Measurements from ENCODE around the gene PDHB.

PDHB gene

DNA sequence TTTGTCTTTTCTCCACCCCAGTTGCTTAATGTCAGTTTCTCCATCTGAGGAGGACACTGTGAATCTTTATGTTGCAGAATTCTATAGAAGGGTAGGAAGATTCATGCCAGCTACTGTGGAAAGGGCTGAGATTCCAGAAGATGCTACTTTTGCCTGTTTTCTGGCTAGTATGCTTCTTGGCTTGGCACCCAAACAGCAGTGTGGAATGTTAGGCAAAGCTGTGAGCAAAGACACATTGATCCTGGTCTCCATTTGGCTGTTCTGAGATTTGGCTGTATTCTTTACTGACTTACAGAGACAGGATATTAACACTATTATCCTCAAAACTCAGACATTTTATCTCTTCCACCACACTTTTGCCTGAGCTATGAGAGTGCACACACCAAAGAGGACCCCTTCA, 39.3 kb downstream of the PDHB start:
- no peak for DNase-seq

DNA sequence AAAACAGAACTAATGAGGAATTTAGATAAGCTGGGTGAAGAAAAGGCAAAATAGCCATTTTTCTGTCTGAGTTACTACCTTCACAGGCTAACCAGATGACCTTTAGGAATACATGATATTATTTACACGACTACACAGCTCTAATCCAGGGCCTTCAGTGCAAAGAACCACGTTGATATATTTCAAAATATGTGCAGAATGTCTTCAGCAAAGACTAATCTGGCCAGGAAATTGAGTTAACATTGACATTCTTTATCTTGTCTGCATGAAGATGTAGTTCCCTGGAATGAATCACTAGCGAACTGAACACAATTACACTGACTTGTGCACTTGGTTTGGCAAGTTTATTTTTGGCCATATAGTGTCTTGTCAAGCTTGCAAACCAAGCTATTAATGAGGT, 41.5 kb downstream of the PDHB start:
- no peak for DNase-seq

DNA sequence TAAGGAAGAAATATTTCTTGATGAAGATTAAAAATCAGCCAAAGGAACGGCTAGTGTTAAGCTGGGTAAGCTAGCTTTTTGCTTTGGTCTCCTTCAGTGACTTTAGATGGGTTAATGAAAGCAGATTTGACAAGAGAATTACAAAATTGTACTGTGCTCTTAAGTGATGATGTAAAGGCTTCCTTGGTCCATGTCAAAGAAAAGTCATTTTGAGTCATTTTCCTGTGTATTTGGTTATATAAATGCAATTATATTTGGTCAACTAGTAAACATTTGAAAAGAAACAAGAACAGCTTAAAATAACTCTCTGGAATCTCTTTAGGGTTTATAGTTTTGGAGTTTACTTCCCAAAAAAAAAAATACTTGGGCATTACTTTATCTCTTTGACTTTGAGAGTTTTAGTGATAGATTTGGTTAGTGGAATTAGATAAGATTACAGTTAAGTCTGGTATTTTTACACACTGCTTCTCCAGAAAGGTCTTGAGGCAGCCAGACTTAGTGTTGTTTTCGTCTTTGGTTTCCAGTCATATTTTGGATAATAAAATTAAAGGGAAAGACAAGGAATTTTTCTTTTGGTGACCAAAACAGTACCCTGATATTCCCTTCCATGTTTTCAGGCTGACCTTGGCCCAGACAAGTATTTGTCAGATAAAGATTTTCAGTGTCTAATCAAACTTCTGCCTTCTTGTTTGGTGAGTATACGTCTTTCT, 42.3 kb downstream of the PDHB start:
- DNase-seq: no peak

- DNase-seq: no peak
Observed at GRCh38 chr3:58388550-58389091, 45.0 kb downstream of the PDHB start.

- no peak for DNase-seq
Observed at GRCh38 chr3:58387650-58388546, 45.7 kb downstream of the PDHB start.

DNA sequence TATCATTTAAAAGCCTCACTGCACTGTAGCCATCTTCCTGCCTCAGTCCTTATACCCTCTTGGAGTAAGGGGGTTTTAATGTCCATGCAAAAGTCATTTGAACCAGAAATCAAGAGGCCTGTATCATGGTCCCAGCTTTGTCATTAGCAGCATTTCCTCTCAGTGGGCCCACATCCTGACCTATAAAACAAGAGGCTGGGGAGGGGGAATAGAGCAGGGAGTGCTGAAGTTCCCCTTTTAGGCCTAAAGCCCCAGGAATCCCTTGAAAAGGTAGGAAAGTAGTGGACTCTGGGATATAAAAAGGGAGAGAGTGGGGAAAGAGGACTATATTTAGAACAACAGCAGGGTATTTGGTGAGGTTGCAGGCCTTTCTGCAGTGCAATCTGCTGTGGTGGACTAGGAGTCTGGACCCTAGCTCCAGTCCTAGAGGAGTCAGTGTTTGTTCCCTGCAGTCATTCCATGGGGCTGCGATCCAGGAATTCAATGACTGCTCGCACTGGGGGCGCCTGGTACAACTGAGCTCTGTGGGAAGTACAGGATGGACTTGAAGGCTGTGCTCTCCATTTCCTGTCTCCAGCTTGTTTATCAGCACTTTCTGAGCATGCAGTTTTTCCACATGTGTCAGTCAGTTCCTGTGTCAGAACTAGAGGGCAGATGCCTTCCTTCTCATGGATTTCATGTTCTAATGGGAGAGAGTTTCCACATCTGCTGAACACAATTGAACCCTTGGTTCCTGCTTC, 46.8 kb downstream of the PDHB start:
- no peak for DNase-seq

- DNase-seq: no peak
Observed at GRCh38 chr3:58384381-58385090, 49.1 kb downstream of the PDHB start.

- no peak for DNase-seq
Observed at GRCh38 chr3:58383904-58384303, 49.7 kb downstream of the PDHB start.

DNA sequence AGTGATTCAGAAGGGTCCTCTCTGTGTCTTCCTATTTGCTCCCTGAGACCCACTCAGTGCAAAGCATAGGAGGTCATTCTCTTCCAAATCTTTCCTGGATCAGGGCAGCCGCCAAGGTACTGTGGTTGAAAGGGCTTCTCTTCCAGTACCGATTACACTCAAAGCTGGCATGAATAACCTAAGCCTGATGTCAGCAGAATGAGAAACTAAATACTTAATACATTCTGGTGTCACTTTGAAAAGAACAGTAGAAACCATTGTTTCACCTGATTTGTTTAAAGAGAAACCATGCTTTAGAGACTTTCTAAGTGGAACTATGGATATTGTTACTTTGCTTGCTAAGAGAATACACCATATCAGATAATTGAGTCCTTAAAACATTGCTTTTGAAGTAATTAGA, 50.2 kb downstream of the PDHB start:
- DNase-seq: no peak

DNA sequence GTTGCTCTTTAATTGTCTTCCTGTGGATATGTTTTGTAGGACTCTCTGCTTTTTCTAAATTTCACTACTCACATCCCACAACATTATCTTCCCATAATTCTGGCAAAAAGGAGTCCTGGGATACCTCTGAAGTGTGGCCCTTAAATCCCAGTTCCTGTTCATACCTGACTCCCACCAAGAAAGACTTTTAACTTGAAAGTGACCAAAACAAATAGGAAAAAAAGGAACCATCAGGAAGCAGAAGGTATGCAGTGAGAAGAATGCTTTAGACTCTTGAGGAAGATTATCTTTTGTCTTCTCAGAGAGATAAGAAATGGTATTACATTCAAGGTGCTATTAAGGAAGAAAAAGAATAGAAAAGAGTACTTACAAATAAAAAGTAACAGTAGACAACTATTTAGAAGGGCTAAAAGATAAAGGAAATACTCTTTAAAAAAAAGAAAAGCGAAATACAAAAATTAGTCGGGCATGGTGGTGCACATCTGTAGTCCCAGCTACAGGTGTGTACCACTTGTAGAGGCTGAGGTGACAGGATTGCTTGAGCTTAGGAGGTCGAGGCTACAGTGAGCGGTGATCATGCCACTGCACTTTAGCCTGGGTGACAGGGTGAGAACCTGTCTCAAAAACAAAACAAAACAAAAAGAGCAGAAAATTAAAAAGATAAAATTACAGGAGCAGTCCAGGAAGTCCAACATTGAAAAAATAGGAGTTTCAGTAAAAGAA, 54.1 kb downstream of the PDHB start:
- DNase-seq: no peak

- DNase-seq: no peak
Observed at GRCh38 chr3:58377750-58378149, 55.9 kb downstream of the PDHB start.
